ENCODE data around the gene SLC25A48. TPM values are rescaled to one million over a fixed set of nuclear protein-coding genes. Genes with fewer than 3 reads are reported as not detected.

The SLC25A48 gene
- total RNA-seq, 2 experiments from 2014 or later = not detected

- H3K4me1 ChIP-seq (ENCODE audit: insufficient read depth, low read length) = no peaks in the 10 kb centered on the region
- H3K27me3 ChIP-seq (ENCODE audit: control insufficient read depth in 1 of 2, insufficient read depth in 2 of 2, low read length in 2 of 2) = peaks cover 3 to 4% of the 10 kb centered on the region in 2 experiments
- H3K36me3 Mint-ChIP-seq (ENCODE audit: low read depth) = no peaks in the 10 kb centered on the region
- peaks cover 48% of the 10 kb centered on the region for H3K27me3 Mint-ChIP-seq
- no peaks in the 10 kb centered on the region for H3K9me3 Mint-ChIP-seq
- no peak for TF ChIP-seq CTCF (IDR thresholded peaks at IDR 0.05)
- ATAC-seq (ENCODE audit: poor library complexity) = no peak
- no peaks in the 10 kb centered on the region for H3K4me1 Mint-ChIP-seq (ENCODE audit: low read depth)
- POLR2A ChIA-PET = no interaction called here
- H3K36me3 ChIP-seq (ENCODE audit: insufficient read depth, low read length) = no peaks in the 10 kb centered on the region
- no peak overlapping the region for H3K4me3 ChIP-seq (ENCODE audit: low read length)
- DNase-seq = no peak
- no peak overlapping the region for H3K27ac Mint-ChIP-seq
- intact Hi-C loops (cut with DNase I, micrococcal nuclease) = no loop called here
- CTCF ChIA-PET = no interaction called here
- no peak overlapping the region for H3K4me3 Mint-ChIP-seq
- H3K9me3 ChIP-seq (ENCODE audit: control insufficient read depth in 1 of 2, insufficient read depth in 1 of 2, low read length in 2 of 2) = no peaks in the 10 kb centered on the region
- no peak overlapping the region for H3K27ac ChIP-seq (ENCODE audit: low read depth in 1 of 2, low read length in 2 of 2)
Measured at GRCh38 chr5:135900276-135900675, 65.8 kb downstream of the SLC25A48 start.

- DNase-seq (no peak), ATAC-seq (ENCODE audit: poor library complexity) (no peak)
- H3K4me3 ChIP-seq (ENCODE audit: low read length) = no peak overlapping the region
- ChIA-PET CTCF (no interaction called here), POLR2A (no interaction called here)
- Mint-ChIP-seq H3K27me3 (peaks cover 43% of the 10 kb centered on the region), H3K4me3 (no peak overlapping the region), H3K9me3 (no peaks in the 10 kb centered on the region), H3K36me3 (ENCODE audit: low read depth) (no peaks in the 10 kb centered on the region), H3K27ac (no peak overlapping the region), H3K4me1 (ENCODE audit: low read depth) (no peaks in the 10 kb centered on the region)
- H3K36me3 ChIP-seq (ENCODE audit: insufficient read depth, low read length) = no peaks in the 10 kb centered on the region
- no peak overlapping the region for H3K27ac ChIP-seq (ENCODE audit: low read depth in 1 of 2, low read length in 2 of 2)
- peaks cover 0 to 3% of the 10 kb centered on the region in 2 experiments for H3K27me3 ChIP-seq (ENCODE audit: control insufficient read depth in 1 of 2, insufficient read depth in 2 of 2, low read length in 2 of 2)
- intact Hi-C loops (cut with DNase I, micrococcal nuclease) = no loop called here
- no peaks in the 10 kb centered on the region for H3K4me1 ChIP-seq (ENCODE audit: insufficient read depth, low read length)
- TF ChIP-seq CTCF (IDR thresholded peaks at IDR 0.05) = no peak
- no peaks in the 10 kb centered on the region for H3K9me3 ChIP-seq (ENCODE audit: control insufficient read depth in 1 of 2, insufficient read depth in 1 of 2, low read length in 2 of 2)
Measured at GRCh38 chr5:135901633-135902032, 67.2 kb downstream of the SLC25A48 start.

GRCh38 chr5:135905144-135905543, 70.7 kb downstream of the SLC25A48 start:
- Histone ChIP-seq H3K4me1 (ENCODE audit: insufficient read depth, low read length) (no peaks in the 10 kb centered on the region), H3K27ac (ENCODE audit: low read depth in 1 of 2, low read length in 2 of 2) (no peak overlapping the region), H3K27me3 (ENCODE audit: control insufficient read depth in 1 of 2, insufficient read depth in 2 of 2, low read length in 2 of 2) (peaks cover 0 to 4% of the 10 kb centered on the region in 2 experiments), H3K4me3 (ENCODE audit: low read length) (no peak overlapping the region), H3K36me3 (ENCODE audit: insufficient read depth, low read length) (no peaks in the 10 kb centered on the region), H3K9me3 (ENCODE audit: control insufficient read depth in 1 of 2, insufficient read depth in 1 of 2, low read length in 2 of 2) (no peaks in the 10 kb centered on the region)
- Mint-ChIP-seq H3K27me3 (peaks cover 47% of the 10 kb centered on the region), H3K36me3 (ENCODE audit: low read depth) (no peaks in the 10 kb centered on the region), H3K9me3 (no peaks in the 10 kb centered on the region), H3K27ac (no peak overlapping the region), H3K4me1 (ENCODE audit: low read depth) (no peaks in the 10 kb centered on the region), H3K4me3 (no peak overlapping the region)
- CTCF ChIA-PET = no interaction called here
- no peak for DNase-seq
- no peak for ATAC-seq (ENCODE audit: poor library complexity)
- no peak for TF ChIP-seq CTCF (IDR thresholded peaks at IDR 0.05)
- intact Hi-C loops (cut with DNase I, micrococcal nuclease) = no loop called here
- POLR2A ChIA-PET = no interaction called here
